Airway epithelial cell (primary cell): ENCODE data around the gene MSTO1. TPM values are rescaled to one million over a fixed set of nuclear protein-coding genes. Genes with fewer than 3 reads are reported as not detected.

Source experiments
- total RNA-seq: library from RNA; depleted of rRNA; stranded (reverse); fragments of >200 nt; gene quantifications from 2 replicates; pipeline ENCODE4 v1.2.3, GENCODE V29; 2015

MSTO1 gene
- 6.1 and 16.2 TPM in 2 replicates for total RNA-seq

DNA sequence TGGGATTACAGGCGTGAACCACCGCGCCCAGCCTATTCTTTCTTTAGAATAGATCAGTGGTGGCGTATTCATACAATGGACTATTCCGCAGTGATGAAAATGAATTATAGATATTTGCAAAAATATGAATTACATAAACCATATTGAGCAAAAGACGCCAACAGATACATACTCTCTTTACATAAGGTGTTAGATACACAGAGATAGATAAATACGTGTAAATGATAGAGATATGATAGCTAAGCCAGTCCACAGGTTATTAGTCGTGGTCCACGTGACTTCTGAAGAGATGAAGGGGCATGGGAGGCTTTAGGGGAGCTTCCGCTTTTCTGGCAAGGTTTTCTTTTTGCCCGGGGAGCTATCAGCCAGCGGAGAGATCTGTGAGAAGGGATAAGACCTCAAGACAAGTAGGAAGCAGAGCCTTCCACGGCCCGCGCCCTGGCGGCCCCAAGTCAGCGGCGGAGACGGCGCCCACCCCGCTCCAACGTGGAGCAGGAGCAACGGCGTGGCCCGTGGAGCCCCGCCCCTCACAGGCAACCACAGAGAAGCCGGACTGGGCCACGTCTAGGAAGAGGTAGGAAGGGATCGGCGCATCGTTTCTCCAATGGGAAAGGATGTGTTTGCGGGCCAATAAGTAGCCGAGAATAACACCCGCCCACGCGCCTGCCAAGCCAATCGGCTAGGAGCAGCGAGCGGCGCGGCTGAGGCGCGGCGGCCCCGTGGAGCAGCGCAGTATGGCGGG, at the start of gene MSTO1:
TSS of gene MSTO1 (plus strand) at position 704 of the 742 bp plus-strand sequence. CDS start at position 735, 31 bp downstream.

DNA sequence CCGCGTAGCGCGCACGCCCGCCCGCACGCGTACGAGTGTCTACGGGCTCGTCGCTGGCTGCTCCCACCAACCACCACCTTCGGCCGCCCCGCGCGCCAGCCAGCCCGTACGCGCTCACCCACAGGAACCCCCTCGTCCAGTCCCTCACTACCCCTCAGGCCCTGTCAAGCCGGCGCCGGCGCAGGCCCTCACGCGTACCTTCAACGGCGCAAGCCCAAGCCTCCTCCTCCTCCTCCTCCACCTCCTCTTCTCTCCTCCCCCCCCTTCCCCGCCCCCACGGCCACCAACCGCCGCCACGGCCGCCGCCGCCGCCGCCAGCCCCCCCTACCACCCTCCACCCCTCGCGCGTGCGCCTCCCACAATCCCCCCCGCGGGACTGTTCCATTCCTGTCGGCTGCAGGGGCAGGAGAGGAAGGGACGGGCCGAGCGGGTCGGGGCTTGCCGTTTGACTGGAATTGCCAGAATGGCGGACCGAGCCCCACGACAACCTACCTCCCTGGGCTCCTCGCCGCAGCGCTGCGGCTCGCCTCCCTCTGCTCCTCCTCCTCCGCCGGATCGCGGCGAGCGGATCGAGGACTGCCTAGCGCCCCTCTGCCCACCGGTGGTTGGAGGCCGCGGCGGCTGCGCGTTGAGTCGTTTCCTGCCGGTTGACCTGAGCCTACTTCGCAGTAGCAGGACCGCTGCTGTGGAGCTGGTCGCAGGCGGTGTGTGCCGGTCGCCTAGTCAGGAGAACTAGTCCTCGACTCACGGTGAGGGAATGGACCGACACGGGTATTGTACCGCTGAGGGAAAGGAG, 47.2 kb upstream of the MSTO1 start, which contains the start of gene ASH1L:
TSS of gene ASH1L (minus strand) at position 223 of the 796 bp plus-strand sequence. CDS start 41,284 bp downstream, outside the sequence.

Other genes starting within 250 kb of the MSTO1 start
- gene ASH1L, start 47.4 kb upstream of the MSTO1 start, total RNA-seq: 9.6 and 16.6 TPM in 2 replicates
- 36.4 and 39.1 TPM in 2 replicates for gene YY1AP1, start 78.6 kb downstream of the MSTO1 start, total RNA-seq
- gene DAP3, start 78.9 kb downstream of the MSTO1 start, total RNA-seq: 72.8 and 124 TPM in 2 replicates
- 12.6 and 13.3 TPM in 2 replicates for gene GON4L, start 247.0 kb downstream of the MSTO1 start, total RNA-seq
- 1.3 TPM in 2 replicates for gene SYT11, start 249.3 kb downstream of the MSTO1 start, total RNA-seq